ENCODE results near the gene CANX. TPM values are rescaled to one million over a fixed set of nuclear protein-coding genes. Genes with fewer than 3 reads are reported as not detected.

CANX gene
- total and polyA plus RNA-seq, 2 of the 13 experiments (the other 11 are each of a cell fraction or from before 2014, with no cell fraction given) = 477 to 680 TPM

GRCh38 chr5:179778591-179778990 is 79.8 kb downstream of the CANX start:
- BruUV-seq (replicated peaks) = no TSS peak
- in situ Hi-C loops (cut with HindIII; ENCODE audit: extremely low pct_ligation_motif_present, low pct_unique_long_range_greater_than_20kb) (no loop called here), intact Hi-C loops (cut with micrococcal nuclease; ENCODE audit: unreplicated experiment) (no loop called here)
- Histone ChIP-seq H3K9ac (ENCODE audit: insufficient read depth, low read depth, low read length) (no peak overlapping the region), H4K20me1 (ENCODE audit: insufficient read depth, low read length) (no peaks in the 10 kb centered on the region), H3K4me1 (ENCODE audit: insufficient read depth, low read length) (no peaks in the 10 kb centered on the region), H3K27me3 (ENCODE audit: control insufficient read depth in 1 of 2, insufficient read depth in 2 of 2, low read length in 2 of 2) (no peaks in the 10 kb centered on the region), H3K79me2 (ENCODE audit: insufficient read depth, low read length) (no peaks in the 10 kb centered on the region), H3K9me3 (ENCODE audit: low read length) (no peaks in the 10 kb centered on the region), H3K4me3 (replicated peaks in 1 of 3; ENCODE audit: insufficient read depth in 1 of 3, low read depth in 2 of 3, low read length in 3 of 3) (no peak overlapping the region), H3K36me3 (replicated peaks in 1 of 2; ENCODE audit: control insufficient read depth in 1 of 2, insufficient read depth in 2 of 2, low read length in 2 of 2) (peaks cover 18 to 51% of the 10 kb centered on the region in 2 experiments), H3K27ac (ENCODE audit: extremely low read length, insufficient read depth, low read length) (no peak overlapping the region), H2AFZ (ENCODE audit: low read length) (no peak overlapping the region), H3K4me2 (ENCODE audit: low read depth, low read length) (no peak overlapping the region)
- ATAC-seq = no peak
- WGBS (ENCODE audit: low lambda C conversion rate) = 99% methylated on average over 5 of the region's 5 CpGs
- no peak for DNase-seq (ENCODE audit: low spot score)
- CTCF ChIA-PET (ENCODE audit: low intra/inter-chr PET ratio, low total read pairs) = no interaction called here
- POLR2A ChIA-PET = no interaction called here
- TF ChIP-seq SMARCC2 (IDR thresholded peaks at IDR 0.05) = no peak
- TF ChIP-seq ZBTB34 (CRISPR knock-in tag; IDR thresholded peaks at IDR 0.05) = no peak
- TF ChIP-seq AGO1 (IDR thresholded peaks at IDR 0.05; ENCODE audit: low read depth, low read length, poor library complexity, severe bottlenecking) = no peak
- no peak for TF ChIP-seq BRF2 (CRISPR knock-in tag; IDR thresholded peaks at IDR 0.05)
- no peak for TF ChIP-seq SMARCE1 (IDR thresholded peaks at IDR 0.05; ENCODE audit: borderline replicate concordance)
- TF ChIP-seq ZNF550 (CRISPR knock-in tag; IDR thresholded peaks at IDR 0.05; ENCODE audit: borderline replicate concordance) = no peak
- TF ChIP-seq PAWR (CRISPR knock-in tag; IDR thresholded peaks at IDR 0.05; ENCODE audit: borderline replicate concordance) = no peak
- no peak for FAIRE-seq

All from HepG2 (cell line).